Pancreas (tissue), 10 donors: ENCODE data around the gene BMPR1B. TPM values are rescaled to one million over a fixed set of nuclear protein-coding genes. Genes with fewer than 3 reads are reported as not detected.

Experiments
- ATAC-seq, 4 donors: fragments of 200-7000 bp; cut with Tn5 transposase; one replicate each; pipeline versions ENCODE4 v1.8.0 to v1.9.1; 2020; ENCODE audit warnings: mild to moderate bottlenecking in 4 of 4, moderate library complexity in 4 of 4
- DNase-seq, 6 donors: peaks; one replicate each; pipeline ENCODE4 v3.0.0-alpha.2; 2020
- FAIRE-seq: peaks from 2 replicates; lab custom pipeline; 2012; peaks lifted over from hg19 to GRCh38; lab: Jason Lieb, UNC
- H3K27ac ChIP-seq, 4 donors: fragments of 200-600 bp; sonication (generic); 1 replicate in 3 of 4; 2 replicates in 1 of 4; pipeline versions ENCODE4 v1.5.0 to v1.8.0; 2020
- H3K27me3 ChIP-seq, 4 donors: fragments of 200-600 bp; one replicate each; pipeline ENCODE4 v1.8.0; 2021
- H3K36me3 ChIP-seq, 3 donors: fragments of 200-600 bp; sonication (generic) in 1 of 3; one replicate each; pipeline versions ENCODE4 v1.5.0 to v1.8.0; 2020 to 2021
- H3K4me1 ChIP-seq, 3 donors: fragments of 200-600 bp; one replicate each; pipeline ENCODE4 v1.8.0; 2021
- H3K4me3 ChIP-seq, 4 donors: fragments of 200-600 bp; sonication (generic) in 2 of 4; one replicate each; pipeline versions ENCODE4 v1.5.0 to v1.8.0; 2020 to 2021
- H3K9me3 ChIP-seq, 4 donors: fragments of 200-600 bp; one replicate each; pipeline ENCODE4 v1.8.0; 2021
- WGBS, 2 donors: extraction: QIAGEN DNeasy Blood & Tissue Kit; methylation state at CpG; one replicate each; pipeline ENCODE4 v1.1.7; 2013; 5-methylcytosine and 5-hydroxymethylcytosine counted together
- intact Hi-C, 3 donors: fragments of 100-400 bp; cut with DNase I; formaldehyde crosslinking; loops; one replicate each; pipeline versions ENCODE4 v1.11.1 to v1.14.2; 2022
- polyA plus RNA-seq, 2 donors: library from polyadenylated mRNA; stranded (reverse); fragments of 200-250 nt; gene quantifications; one replicate each; pipeline ENCODE4 v1.2.3, GENCODE V29; 2013
- total RNA-seq, 6 donors: library from RNA; stranded (reverse); fragmentation: NEBNext Ultra II Directional in 4 of 6; extraction: Animal tissue kit (Norgen Biotek cat#: 25700) in 4 of 6; gene quantifications; one replicate each; pipeline versions ENCODE4 v1.2.1 to v1.2.4, GENCODE V29; 2021 to 2023
- TF ChIP-seq, protein P1 (sequence below), 4 donors: fragments of 200-600 bp; sonication (generic) in 3 of 4; IDR thresholded peaks; one replicate each; pipeline versions ENCODE4 v1.5.0 to v1.8.0; 2021; ENCODE audit warnings: antibody characterized with exemption in 4 of 4
- donor health status: healthy with polysubstance abuse.
- donor health status: DM: no; HTN: no; CAD: no; lungs with moderate emphysema.
- donor health status: DM: no; HTN: no; CAD: no.
- donor health status: control.
- donor health status: control.
- donor health status: Bipolar disorder and iron deficiency.
- donor health status: DM: yes; HTN: yes; CAD: no.
- donor health status: DM: no; HTN: no; CAD: no.
- donor health status: DM: no; HTN: no; CAD: no.
- donor health status: DM: yes; HTN: yes; CAD: no.

Gene BMPR1B
- total and polyA plus RNA-seq, 8 donors, result 0.46 to 3.7 (median 1.6) TPM

DNA sequence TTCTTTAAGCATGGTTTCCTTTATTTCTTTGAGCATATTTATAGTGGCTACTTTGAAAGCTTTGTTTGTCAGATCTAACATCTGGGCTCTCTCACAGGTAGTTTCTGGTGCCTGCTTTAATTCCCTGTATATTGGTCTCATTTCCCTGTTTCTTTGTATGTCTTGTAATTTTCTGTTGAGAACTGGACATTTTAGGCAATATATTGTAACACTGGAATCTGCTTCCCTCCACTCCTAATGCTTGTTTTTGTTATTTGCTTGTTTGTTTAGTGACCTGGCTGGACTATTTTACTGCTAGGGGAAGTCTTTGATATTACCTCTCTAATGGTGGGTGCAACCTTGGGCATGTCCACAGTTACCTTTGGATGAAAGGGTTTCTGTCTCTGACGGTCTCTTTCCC is 25.0 kb downstream of the BMPR1B start:
- TF ChIP-seq, protein P1, sequence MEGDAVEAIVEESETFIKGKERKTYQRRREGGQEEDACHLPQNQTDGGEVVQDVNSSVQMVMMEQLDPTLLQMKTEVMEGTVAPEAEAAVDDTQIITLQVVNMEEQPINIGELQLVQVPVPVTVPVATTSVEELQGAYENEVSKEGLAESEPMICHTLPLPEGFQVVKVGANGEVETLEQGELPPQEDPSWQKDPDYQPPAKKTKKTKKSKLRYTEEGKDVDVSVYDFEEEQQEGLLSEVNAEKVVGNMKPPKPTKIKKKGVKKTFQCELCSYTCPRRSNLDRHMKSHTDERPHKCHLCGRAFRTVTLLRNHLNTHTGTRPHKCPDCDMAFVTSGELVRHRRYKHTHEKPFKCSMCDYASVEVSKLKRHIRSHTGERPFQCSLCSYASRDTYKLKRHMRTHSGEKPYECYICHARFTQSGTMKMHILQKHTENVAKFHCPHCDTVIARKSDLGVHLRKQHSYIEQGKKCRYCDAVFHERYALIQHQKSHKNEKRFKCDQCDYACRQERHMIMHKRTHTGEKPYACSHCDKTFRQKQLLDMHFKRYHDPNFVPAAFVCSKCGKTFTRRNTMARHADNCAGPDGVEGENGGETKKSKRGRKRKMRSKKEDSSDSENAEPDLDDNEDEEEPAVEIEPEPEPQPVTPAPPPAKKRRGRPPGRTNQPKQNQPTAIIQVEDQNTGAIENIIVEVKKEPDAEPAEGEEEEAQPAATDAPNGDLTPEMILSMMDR (IDR thresholded peaks at IDR 0.05), result no peak
- Histone ChIP-seq H3K9me3 (no peaks in the 10 kb centered on the region), H3K27me3 (no peaks in the 10 kb centered on the region), H3K27ac (no peak overlapping the region), H3K4me3 (no peak overlapping the region), H3K36me3 (no peaks in the 10 kb centered on the region), H3K4me1 (no peaks in the 10 kb centered on the region)
- no peak for FAIRE-seq
- no peak for DNase-seq
- no peak for ATAC-seq
- intact Hi-C loops, result no loop called here
- WGBS, 2 donors, result 2 to 59% methylated on average over 1 of the region's 1 CpG

DNA sequence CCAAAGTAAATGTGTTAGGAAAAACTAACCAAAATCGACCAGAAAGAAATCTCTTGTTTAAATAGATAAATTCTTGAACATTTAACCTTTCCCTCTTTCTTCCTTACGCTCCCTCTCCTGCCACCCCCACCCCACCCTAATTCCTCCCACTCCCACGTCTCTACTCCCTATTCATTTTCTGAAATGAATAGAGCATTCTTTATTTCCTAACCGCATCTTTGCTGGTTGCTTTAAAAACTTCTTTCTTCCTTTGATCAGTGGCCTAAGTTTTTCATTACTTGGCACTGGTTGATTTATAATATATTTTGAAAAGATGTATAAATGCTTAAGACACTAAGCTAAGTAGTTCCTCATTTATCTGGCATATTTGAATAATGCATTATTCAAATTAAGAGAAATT is 33.9 kb downstream of the BMPR1B start:
- Histone ChIP-seq H3K36me3 (no peaks in the 10 kb centered on the region), H3K4me1 (no peaks in the 10 kb centered on the region), H3K9me3 (no peaks in the 10 kb centered on the region), H3K4me3 (no peak overlapping the region), H3K27me3 (no peaks in the 10 kb centered on the region), H3K27ac (no peak overlapping the region)
- FAIRE-seq, result no peak
- no peak for DNase-seq
- WGBS, 2 donors, result 48 to 57% methylated on average over 4 of the region's 4 CpGs
- TF ChIP-seq, protein P1 (IDR thresholded peaks at IDR 0.05), result no peak
- intact Hi-C loops, result no loop called here
- no peak for ATAC-seq

DNA sequence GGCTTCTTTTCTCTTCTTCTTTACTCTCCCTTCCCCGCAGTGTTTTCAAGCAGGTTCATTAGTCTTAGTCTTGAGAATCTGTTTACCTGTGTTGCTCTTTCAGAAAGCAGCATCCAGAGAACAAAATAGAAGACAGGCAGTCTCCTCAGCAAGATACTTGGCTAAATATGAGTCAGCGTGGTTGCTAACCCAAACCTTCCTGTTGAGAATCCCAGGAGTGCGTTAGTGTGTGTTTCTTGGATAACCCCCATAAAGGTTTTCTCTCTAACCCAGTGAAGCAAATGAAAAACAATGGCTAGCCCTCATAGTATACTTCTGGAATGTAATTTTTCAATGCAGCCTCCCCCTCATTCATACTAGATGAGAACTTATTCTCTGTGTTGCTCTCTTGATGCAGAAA is 41.1 kb downstream of the BMPR1B start:
- FAIRE-seq (no peak), ATAC-seq (no peak)
- intact Hi-C loops, result no loop called here

DNA sequence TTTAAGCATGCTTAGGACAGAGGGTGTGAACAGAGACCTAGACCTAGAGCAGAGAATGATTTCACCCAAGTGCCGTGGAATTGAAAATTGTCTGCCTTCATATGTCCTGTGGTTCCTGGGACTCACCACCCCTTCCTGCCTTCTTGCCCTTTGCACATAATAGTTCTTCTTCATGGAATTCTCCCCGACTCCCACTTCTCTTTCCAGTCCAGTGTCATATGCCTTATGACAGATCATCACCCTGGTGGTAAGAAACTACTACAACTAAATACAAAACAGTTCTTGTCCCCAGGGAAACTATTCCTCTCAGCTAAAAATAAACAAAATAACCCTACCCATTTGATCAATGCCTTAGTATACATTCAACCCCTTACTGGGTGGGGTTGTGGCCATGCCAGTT is 43.3 kb downstream of the BMPR1B start:
- no peaks in the 10 kb centered on the region for H3K36me3 ChIP-seq
- WGBS, 2 donors, result 68 to 69% methylated on average over 2 of the region's 2 CpGs
- FAIRE-seq (no peak), ATAC-seq (no peak), DNase-seq (no peak)
- H3K27me3 ChIP-seq, result no peaks in the 10 kb centered on the region
- TF ChIP-seq, protein P1 (IDR thresholded peaks at IDR 0.05), result no peak
- H3K9me3 ChIP-seq, result no peaks in the 10 kb centered on the region
- intact Hi-C loops, result no loop called here
- no peaks in the 10 kb centered on the region for H3K4me1 ChIP-seq
- H3K27ac ChIP-seq, result no peak overlapping the region
- H3K4me3 ChIP-seq, result no peak overlapping the region

More for the DNA sequence above, 41.1 kb downstream of the BMPR1B start:
- TF ChIP-seq, protein P1 (IDR thresholded peaks at IDR 0.05), result no peak
- no peaks in the 10 kb centered on the region for H3K4me1 ChIP-seq
- WGBS, 2 donors, result 64 to 73% methylated on average over 3 of the region's 3 CpGs
- H3K27ac ChIP-seq, result no peak overlapping the region
- H3K27me3 ChIP-seq, result no peaks in the 10 kb centered on the region
- DNase-seq, result no peak
- H3K9me3 ChIP-seq, result no peaks in the 10 kb centered on the region
- no peaks in the 10 kb centered on the region for H3K36me3 ChIP-seq
- no peak overlapping the region for H3K4me3 ChIP-seq

DNA sequence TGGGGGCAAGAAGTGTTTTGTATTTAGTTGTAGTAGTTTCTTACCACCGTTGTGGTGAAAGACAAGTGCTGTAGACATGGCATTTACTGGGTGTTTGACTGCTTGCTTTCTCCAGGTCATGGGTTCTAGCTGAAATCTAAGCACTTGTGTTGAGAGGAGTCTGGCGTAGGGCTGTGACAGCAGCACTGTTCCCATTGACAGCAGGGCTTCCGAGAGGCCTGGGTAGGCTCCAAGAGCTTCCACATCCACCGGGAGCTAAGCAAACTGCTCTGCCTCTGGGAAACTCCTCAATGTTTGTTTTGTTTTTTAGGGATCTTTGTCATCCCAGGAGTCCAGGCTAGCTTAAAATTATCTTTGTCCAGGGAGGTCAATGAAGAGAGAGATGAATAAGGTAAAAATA is 44.3 kb downstream of the BMPR1B start:
- Histone ChIP-seq H3K4me3 (no peak overlapping the region), H3K36me3 (no peaks in the 10 kb centered on the region), H3K27ac (no peak overlapping the region), H3K27me3 (no peaks in the 10 kb centered on the region), H3K9me3 (no peaks in the 10 kb centered on the region), H3K4me1 (no peaks in the 10 kb centered on the region)
- FAIRE-seq (no peak), ATAC-seq (no peak), DNase-seq (no peak)
- TF ChIP-seq, protein P1 (IDR thresholded peaks at IDR 0.05), result no peak
- intact Hi-C loops, result no loop called here
- 47 to 56% methylated on average over 4 of the region's 4 CpGs for WGBS, 2 donors
